ENCODE results near the gene NPR3. TPM values are rescaled to one million over a fixed set of nuclear protein-coding genes. Genes with fewer than 3 reads are reported as not detected.

NPR3 gene
- total RNA-seq, 6 experiments from 2014 or later = 23.8 to 56.3 (median 25.5) TPM

DNA sequence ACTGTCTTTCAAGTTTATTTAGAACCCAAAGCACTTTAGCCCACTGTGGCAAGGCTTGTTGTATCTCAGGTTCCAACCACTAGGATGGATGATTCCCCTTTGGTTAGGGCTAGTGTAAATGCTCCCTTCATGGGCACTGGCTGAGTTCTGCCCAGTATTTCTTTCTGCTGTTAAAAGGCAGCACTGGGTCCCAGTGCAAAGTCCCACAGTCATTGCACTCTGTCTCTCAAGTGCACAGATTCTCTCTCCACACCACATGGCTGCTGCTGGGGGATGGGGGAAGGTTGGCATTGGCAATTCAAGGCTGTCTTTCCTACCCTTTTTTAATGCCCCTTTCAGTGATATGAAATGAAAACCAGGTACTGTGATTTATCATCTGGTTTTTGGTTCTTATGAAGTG is 7.2 kb upstream of the NPR3 start:
- DNase-seq = no peak
- H3K27ac Mint-ChIP-seq = no peak overlapping the region
- 0 out of 2 replicates have a peak, but pooled peaks cover 3% of the 10 kb centered on the region for H3K9me3 Mint-ChIP-seq
- H3K36me3 Mint-ChIP-seq (ENCODE audit: low read depth) = peaks cover 11% of the 10 kb centered on the region
- no peaks in the 10 kb centered on the region for H3K27me3 Mint-ChIP-seq (ENCODE audit: insufficient read depth)
- no peak overlapping the region for H3K4me3 Mint-ChIP-seq
- TF ChIP-seq, protein P1, sequence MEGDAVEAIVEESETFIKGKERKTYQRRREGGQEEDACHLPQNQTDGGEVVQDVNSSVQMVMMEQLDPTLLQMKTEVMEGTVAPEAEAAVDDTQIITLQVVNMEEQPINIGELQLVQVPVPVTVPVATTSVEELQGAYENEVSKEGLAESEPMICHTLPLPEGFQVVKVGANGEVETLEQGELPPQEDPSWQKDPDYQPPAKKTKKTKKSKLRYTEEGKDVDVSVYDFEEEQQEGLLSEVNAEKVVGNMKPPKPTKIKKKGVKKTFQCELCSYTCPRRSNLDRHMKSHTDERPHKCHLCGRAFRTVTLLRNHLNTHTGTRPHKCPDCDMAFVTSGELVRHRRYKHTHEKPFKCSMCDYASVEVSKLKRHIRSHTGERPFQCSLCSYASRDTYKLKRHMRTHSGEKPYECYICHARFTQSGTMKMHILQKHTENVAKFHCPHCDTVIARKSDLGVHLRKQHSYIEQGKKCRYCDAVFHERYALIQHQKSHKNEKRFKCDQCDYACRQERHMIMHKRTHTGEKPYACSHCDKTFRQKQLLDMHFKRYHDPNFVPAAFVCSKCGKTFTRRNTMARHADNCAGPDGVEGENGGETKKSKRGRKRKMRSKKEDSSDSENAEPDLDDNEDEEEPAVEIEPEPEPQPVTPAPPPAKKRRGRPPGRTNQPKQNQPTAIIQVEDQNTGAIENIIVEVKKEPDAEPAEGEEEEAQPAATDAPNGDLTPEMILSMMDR (IDR thresholded peaks at IDR 0.05) = no peak
- peaks cover 6% of the 10 kb centered on the region for H3K4me1 Mint-ChIP-seq (ENCODE audit: low read depth)

DNA sequence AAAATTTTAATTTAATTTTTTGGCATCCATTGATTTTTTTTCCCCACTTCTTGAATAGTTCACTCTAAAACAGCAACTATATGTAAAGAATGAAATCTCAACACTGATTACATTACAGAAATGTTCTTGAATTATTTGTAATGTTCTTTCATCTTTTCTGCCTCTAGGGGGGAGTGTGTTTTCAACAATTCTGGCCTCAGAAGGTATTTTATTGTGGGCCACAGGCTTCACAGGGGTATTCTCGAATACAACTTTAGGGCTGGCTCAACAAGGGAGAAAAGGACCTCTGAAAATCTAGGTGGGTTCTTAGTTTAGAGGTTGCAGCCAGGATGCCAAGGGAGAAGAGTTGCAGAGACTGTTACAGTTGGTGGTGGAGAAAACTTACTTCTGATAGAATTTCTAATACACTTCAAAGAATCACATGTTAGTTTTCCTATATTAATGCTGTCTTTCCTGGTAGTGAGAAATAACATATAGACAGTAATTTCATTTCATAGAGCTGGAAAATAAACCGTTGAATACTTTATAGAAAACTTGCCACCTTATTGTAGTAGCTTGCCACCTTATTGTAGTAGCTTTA is 3.6 kb upstream of the NPR3 start:
- TF ChIP-seq, protein P1 (IDR thresholded peaks at IDR 0.05) = peak; percentile 86
- Mint-ChIP-seq H3K4me1 (ENCODE audit: low read depth) (peaks cover 18% of the 10 kb centered on the region), H3K4me3 (no peak overlapping the region), H3K27me3 (ENCODE audit: insufficient read depth) (peaks cover 1% of the 10 kb centered on the region), H3K36me3 (ENCODE audit: low read depth) (no peaks in the 10 kb centered on the region), H3K27ac (no peak overlapping the region), H3K9me3 (no peaks in the 10 kb centered on the region)
- DNase-seq = peak; percentile 40

GRCh38 chr5:32708949-32709348 is 2.2 kb upstream of the NPR3 start:
- H3K9me3 Mint-ChIP-seq = no peaks in the 10 kb centered on the region
- TF ChIP-seq, protein P1 (IDR thresholded peaks at IDR 0.05) = no peak
- H3K27ac Mint-ChIP-seq = no peak overlapping the region
- H3K4me3 Mint-ChIP-seq = no peak overlapping the region
- DNase-seq = no peak
- no peaks in the 10 kb centered on the region for H3K36me3 Mint-ChIP-seq (ENCODE audit: low read depth)
- H3K27me3 Mint-ChIP-seq (ENCODE audit: insufficient read depth) = peaks cover 4% of the 10 kb centered on the region
- H3K4me1 Mint-ChIP-seq (ENCODE audit: low read depth) = peaks cover 27% of the 10 kb centered on the region

GRCh38 chr5:32709750-32710549 is 1.2 kb upstream of the NPR3 start:
- TF ChIP-seq, protein P1 (IDR thresholded peaks at IDR 0.05) = peak; percentile 88
- DNase-seq = peak; percentile 85
- H3K27ac Mint-ChIP-seq = peak overlapping the region; percentile 95
- H3K4me1 Mint-ChIP-seq (ENCODE audit: low read depth) = peaks cover 35% of the 10 kb centered on the region
- H3K9me3 Mint-ChIP-seq = no peaks in the 10 kb centered on the region
- no peaks in the 10 kb centered on the region for H3K36me3 Mint-ChIP-seq (ENCODE audit: low read depth)
- H3K27me3 Mint-ChIP-seq (ENCODE audit: insufficient read depth) = peaks cover 4% of the 10 kb centered on the region
- H3K4me3 Mint-ChIP-seq = peak overlapping the region; percentile 94

DNA sequence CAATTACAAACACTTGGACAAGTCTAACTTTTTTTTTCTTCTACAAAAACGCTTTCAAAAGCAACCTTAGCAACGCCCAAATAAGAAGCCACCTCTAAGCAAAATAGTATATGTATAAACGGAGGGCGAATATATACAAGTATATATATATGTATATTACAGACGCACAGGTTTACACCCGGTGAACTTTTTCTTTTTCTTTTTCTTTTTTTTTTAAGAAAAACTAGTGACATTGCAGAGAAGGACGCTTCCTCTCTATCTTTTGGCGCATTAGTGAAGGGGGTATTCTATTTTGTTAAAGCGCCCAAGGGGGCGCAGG is 200 bp downstream of the NPR3 start:
- Mint-ChIP-seq H3K27me3 (ENCODE audit: insufficient read depth) (peaks cover 4% of the 10 kb centered on the region), H3K4me1 (ENCODE audit: low read depth) (peaks cover 47% of the 10 kb centered on the region), H3K27ac (peak overlapping the region; percentile 95), H3K9me3 (no peaks in the 10 kb centered on the region), H3K36me3 (ENCODE audit: low read depth) (no peaks in the 10 kb centered on the region; the same call in 1 of the 2 replicates), H3K4me3 (peak overlapping the region; percentile 94)
- DNase-seq = no peak
- TF ChIP-seq, protein P1 (IDR thresholded peaks at IDR 0.05) = no peak

Data from HFFc6 (cell line).